Lower lobe of right lung (tissue), 2 donors: ENCODE measurements around the gene STRIP2. TPM values are rescaled to one million over a fixed set of nuclear protein-coding genes. Genes with fewer than 3 reads are reported as not detected.

Source experiments
- ATAC-seq, 2 donors: fragments of 200-7000 bp; cut with Tn5 transposase; one replicate each; pipeline ENCODE4 v1.9.1; 2020 to 2022; ENCODE audit warnings: mild to moderate bottlenecking in 2 of 2, moderate library complexity in 2 of 2
- DNase-seq: peaks from one replicate; pipeline ENCODE4 v3.0.0-alpha.2; 2020
- H3K27ac ChIP-seq: fragments of 200-600 bp; one replicate; pipeline ENCODE4 v1.8.0; 2022
- H3K27me3 ChIP-seq: fragments of 200-600 bp; one replicate; pipeline ENCODE4 v1.8.0; 2022; ENCODE audit warnings: low read depth
- H3K36me3 ChIP-seq: fragments of 200-600 bp; one replicate; pipeline ENCODE4 v1.8.0; 2022; ENCODE audit warnings: mild to moderate bottlenecking
- H3K4me1 ChIP-seq: fragments of 200-600 bp; one replicate; pipeline ENCODE4 v1.8.0; 2022
- H3K4me3 ChIP-seq: fragments of 200-600 bp; one replicate; pipeline ENCODE4 v1.8.0; 2022; ENCODE audit warnings: mild to moderate bottlenecking
- H3K9me3 ChIP-seq: fragments of 200-600 bp; one replicate; pipeline ENCODE4 v1.8.0; 2022
- CTCF ChIP-seq: fragments of 200-600 bp; IDR thresholded peaks from one replicate; pipeline ENCODE4 v1.8.0; 2022; ENCODE audit warnings: antibody characterized with exemption, mild to moderate bottlenecking
- intact Hi-C: fragments of 100-400 bp; cut with DNase I; formaldehyde crosslinking; loops from one replicate; pipeline ENCODE4 v1.11.0; 2022
- total RNA-seq: library from RNA; stranded (reverse); fragmentation: NEBNext Ultra II Directional; extraction: Animal tissue kit (Norgen Biotek cat#: 25700); gene quantifications from one replicate; pipeline ENCODE4 v1.2.1, GENCODE V29; 2021
- donor health status: DM: no; HTN: yes; CAD: no; lungs with severe emphysema.

STRIP2 gene
- total RNA-seq, 1 donor from 2014 or later, result 1.3 TPM

GRCh38 chr7:129494041-129494440 is 59.8 kb downstream of the STRIP2 start:
- H3K4me3 ChIP-seq, result no peak overlapping the region
- no peak for DNase-seq
- no peaks in the 10 kb centered on the region for H3K27me3 ChIP-seq
- H3K36me3 ChIP-seq, result no peaks in the 10 kb centered on the region
- intact Hi-C loops, result no loop called here
- no peaks in the 10 kb centered on the region for H3K9me3 ChIP-seq
- no peak for TF ChIP-seq CTCF
- ATAC-seq, result peak in 1 of 2 donors; percentile 35
- no peak overlapping the region for H3K27ac ChIP-seq
- no peaks in the 10 kb centered on the region for H3K4me1 ChIP-seq

- no peak for ATAC-seq
- no peak for TF ChIP-seq CTCF
- no peaks in the 10 kb centered on the region for H3K4me1 ChIP-seq
These were observed 61.8 kb downstream of the STRIP2 start for GRCh38 chr7:129495987-129496386.

GRCh38 chr7:129496653-129497052 is 62.4 kb downstream of the STRIP2 start:
- no peak for ATAC-seq
- H3K27ac ChIP-seq, result no peak overlapping the region
- TF ChIP-seq CTCF, result no peak
- no peaks in the 10 kb centered on the region for H3K27me3 ChIP-seq
- no peak for DNase-seq
- no peaks in the 10 kb centered on the region for H3K4me1 ChIP-seq
- H3K36me3 ChIP-seq, result no peaks in the 10 kb centered on the region
- no peak overlapping the region for H3K4me3 ChIP-seq
- intact Hi-C loops, result no loop called here
- H3K9me3 ChIP-seq, result no peaks in the 10 kb centered on the region

More at GRCh38 chr7:129495987-129496386, 61.8 kb downstream of the STRIP2 start:
- no peaks in the 10 kb centered on the region for H3K9me3 ChIP-seq
- no peak overlapping the region for H3K27ac ChIP-seq
- H3K4me3 ChIP-seq, result no peak overlapping the region
- intact Hi-C loops, result no loop called here
- H3K36me3 ChIP-seq, result no peaks in the 10 kb centered on the region
- H3K27me3 ChIP-seq, result no peaks in the 10 kb centered on the region
- DNase-seq, result no peak

GRCh38 chr7:129497156-129497555 is 62.9 kb downstream of the STRIP2 start:
- DNase-seq (no peak), ATAC-seq (no peak)
- intact Hi-C loops, result no loop called here
- Histone ChIP-seq H3K27me3 (no peaks in the 10 kb centered on the region), H3K36me3 (no peaks in the 10 kb centered on the region), H3K4me1 (no peaks in the 10 kb centered on the region), H3K4me3 (no peak overlapping the region), H3K27ac (no peak overlapping the region), H3K9me3 (no peaks in the 10 kb centered on the region)
- no peak for TF ChIP-seq CTCF

GRCh38 chr7:129498021-129498420 is 63.8 kb downstream of the STRIP2 start:
- Histone ChIP-seq H3K4me3 (no peak overlapping the region), H3K27ac (no peak overlapping the region), H3K4me1 (peaks cover 6% of the 10 kb centered on the region), H3K27me3 (peaks cover 5% of the 10 kb centered on the region), H3K36me3 (no peaks in the 10 kb centered on the region), H3K9me3 (no peaks in the 10 kb centered on the region)
- intact Hi-C loops, result no loop called here
- DNase-seq (no peak), ATAC-seq (no peak)
- TF ChIP-seq CTCF, result no peak

GRCh38 chr7:129499999-129500398 is 65.8 kb downstream of the STRIP2 start:
- H3K9me3 ChIP-seq, result no peaks in the 10 kb centered on the region
- no peak overlapping the region for H3K27ac ChIP-seq
- intact Hi-C loops, result no loop called here
- H3K4me3 ChIP-seq, result no peak overlapping the region
- ATAC-seq (no peak), DNase-seq (no peak)
- peaks cover 10% of the 10 kb centered on the region for H3K4me1 ChIP-seq
- no peak for TF ChIP-seq CTCF
- H3K36me3 ChIP-seq, result no peaks in the 10 kb centered on the region
- peaks cover 10% of the 10 kb centered on the region for H3K27me3 ChIP-seq
